Femur (tissue), 1 donor: ENCODE measurements around the gene CCL1.

Source experiments
- DNase-seq: peaks from one replicate; pipeline ENCODE4 v3.0.0-alpha.2; 2017

CCL1 gene

GRCh38 chr17:34382621-34383124 lies 19.6 kb upstream of the CCL1 start:
- DNase-seq, result peak; percentile 40

GRCh38 chr17:34379868-34380267 lies 16.8 kb upstream of the CCL1 start:
- DNase-seq, result no peak

GRCh38 chr17:34378664-34379101 lies 15.7 kb upstream of the CCL1 start:
- no peak for DNase-seq

GRCh38 chr17:34377078-34377823 lies 14.2 kb upstream of the CCL1 start:
- no peak for DNase-seq

GRCh38 chr17:34375426-34375997 lies 12.5 kb upstream of the CCL1 start:
- DNase-seq, result no peak

- DNase-seq, result no peak
Observed at GRCh38 chr17:34374457-34374856, 11.4 kb upstream of the CCL1 start.

- no peak for DNase-seq
Observed at GRCh38 chr17:34371405-34372100, 8.5 kb upstream of the CCL1 start.

- no peak for DNase-seq
Observed at GRCh38 chr17:34370997-34371395, 8.0 kb upstream of the CCL1 start.

GRCh38 chr17:34370376-34370996 lies 7.5 kb upstream of the CCL1 start:
- no peak for DNase-seq

- DNase-seq, result no peak
Observed at GRCh38 chr17:34369571-34369970, 6.5 kb upstream of the CCL1 start.

GRCh38 chr17:34368946-34369500 lies 6.0 kb upstream of the CCL1 start:
- DNase-seq, result no peak

- DNase-seq, result no peak
Observed at GRCh38 chr17:34368196-34368945, 5.3 kb upstream of the CCL1 start.

GRCh38 chr17:34367486-34368195 lies 4.6 kb upstream of the CCL1 start:
- DNase-seq, result no peak

GRCh38 chr17:34366529-34367107 lies 3.6 kb upstream of the CCL1 start:
- no peak for DNase-seq

- no peak for DNase-seq
Observed at GRCh38 chr17:34366010-34366409, 3.0 kb upstream of the CCL1 start.

- DNase-seq, result no peak
Observed at GRCh38 chr17:34365340-34365739, 2.3 kb upstream of the CCL1 start.

GRCh38 chr17:34364751-34365150 lies 1.7 kb upstream of the CCL1 start:
- DNase-seq, result no peak

- peak; percentile 91 for DNase-seq
Observed at GRCh38 chr17:34361478-34362061, 1.5 kb downstream of the CCL1 start.

- DNase-seq, result no peak
Observed at GRCh38 chr17:34360601-34361270, 2.3 kb downstream of the CCL1 start.

GRCh38 chr17:34358631-34359030 lies 4.4 kb downstream of the CCL1 start:
- no peak for DNase-seq
